Upper lobe of left lung (tissue), 6 donors: ENCODE measurements around the gene PID1. TPM values are rescaled to one million over a fixed set of nuclear protein-coding genes. Genes with fewer than 3 reads are reported as not detected.
A peak's percentile ranks its signal among the peaks of the same experiment; 100 is the strongest.
"Not testable (repeated sequence)": the region's sequence is repeated elsewhere in the genome, so short reads cannot be mapped to it uniquely, and the experiment has no call there.

ENCODE experiments used
- ATAC-seq, 2 donors: fragments of 200-7000 bp; cut with Tn5 transposase; one replicate each; pipeline ENCODE4 v1.9.1; 2022; ENCODE audit warnings: mild to moderate bottlenecking in 2 of 2, moderate library complexity in 2 of 2; ENCODE audit not compliant: low FRiP score in 2 of 2
- DNase-seq, 2 donors: peaks; one replicate each; pipeline ENCODE4 v3.0.0-alpha.2; 2019 to 2020
- H3K27ac ChIP-seq, 4 donors: fragments of 200-600 bp; sonication (generic); one replicate each; pipeline ENCODE4 v1.5.1; 2016 to 2019
- H3K27me3 ChIP-seq, 4 donors: fragments of 200-600 bp; sonication (generic); one replicate each; pipeline ENCODE4 v1.5.1; 2017 to 2019
- H3K36me3 ChIP-seq, 4 donors: fragments of 200-600 bp; sonication (generic); one replicate each; pipeline ENCODE4 v1.5.1; 2016 to 2019
- H3K4me1 ChIP-seq, 4 donors: fragments of 200-600 bp; sonication (generic); one replicate each; pipeline ENCODE4 v1.5.1; 2018 to 2019
- H3K4me3 ChIP-seq, 4 donors: fragments of 200-600 bp; sonication (generic); one replicate each; pipeline ENCODE4 v1.5.1; 2017 to 2019; ENCODE audit warnings: mild to moderate bottlenecking in 2 of 4, moderate library complexity in 1 of 4
- H3K9me3 ChIP-seq, 4 donors: fragments of 200-600 bp; sonication (generic); one replicate each; pipeline ENCODE4 v1.5.1; 2018 to 2019
- EP300 ChIP-seq, 4 donors: sonication (generic); formaldehyde crosslinking; IDR thresholded peaks; one replicate each; pipeline ENCODE4 v1.5.1; 2017; ENCODE audit warnings: antibody characterized with exemption in 4 of 4, control low read depth in 2 of 4
- POLR2A ChIP-seq, 4 donors: fragments of 450-650 bp; IDR thresholded peaks; one replicate each; pipeline ENCODE4 v1.5.1; 2016 to 2017; ENCODE audit warnings: antibody characterized with exemption in 4 of 4, mild to moderate bottlenecking in 2 of 4
- POLR2AphosphoS5 ChIP-seq, 2 donors: sonication (generic); formaldehyde crosslinking; IDR thresholded peaks; one replicate each; pipeline ENCODE4 v1.5.1; 2017; ENCODE audit warnings: antibody characterized with exemption in 2 of 2
- WGBS, 2 donors: methylation state at CpG; one replicate each; pipeline ENCODE4 v1.1.5; 2017 to 2018; 5-methylcytosine and 5-hydroxymethylcytosine counted together
- total RNA-seq, 6 donors: library from RNA; depleted of rRNA in 4 of 6; stranded (reverse); fragments of >200 nt in 4 of 6; gene quantifications; one replicate each; pipeline versions ENCODE4 v1.1.0 to v1.2.1, GENCODE V29; 2016 to 2021
- TF ChIP-seq, protein P1 (sequence below), 6 experiments: fragments of 450-650 bp in 4 of 6; fragments of 200-600 bp in 2 of 6; sonication (generic) in 2 of 6; IDR thresholded peaks; one replicate each; pipeline ENCODE4 v1.5.1; 2016 to 2019; ENCODE audit warnings: antibody characterized with exemption in 6 of 6
- donor health status: DM: no; HTN: no; CAD: no; lungs with moderate emphysema.
- donor health status: DM: no; HTN: yes; CAD: no; lungs with severe emphysema.

The PID1 gene
- total RNA-seq, 6 donors from 2014 or later = 20.8 to 59.7 (median 39.8) TPM

DNA sequence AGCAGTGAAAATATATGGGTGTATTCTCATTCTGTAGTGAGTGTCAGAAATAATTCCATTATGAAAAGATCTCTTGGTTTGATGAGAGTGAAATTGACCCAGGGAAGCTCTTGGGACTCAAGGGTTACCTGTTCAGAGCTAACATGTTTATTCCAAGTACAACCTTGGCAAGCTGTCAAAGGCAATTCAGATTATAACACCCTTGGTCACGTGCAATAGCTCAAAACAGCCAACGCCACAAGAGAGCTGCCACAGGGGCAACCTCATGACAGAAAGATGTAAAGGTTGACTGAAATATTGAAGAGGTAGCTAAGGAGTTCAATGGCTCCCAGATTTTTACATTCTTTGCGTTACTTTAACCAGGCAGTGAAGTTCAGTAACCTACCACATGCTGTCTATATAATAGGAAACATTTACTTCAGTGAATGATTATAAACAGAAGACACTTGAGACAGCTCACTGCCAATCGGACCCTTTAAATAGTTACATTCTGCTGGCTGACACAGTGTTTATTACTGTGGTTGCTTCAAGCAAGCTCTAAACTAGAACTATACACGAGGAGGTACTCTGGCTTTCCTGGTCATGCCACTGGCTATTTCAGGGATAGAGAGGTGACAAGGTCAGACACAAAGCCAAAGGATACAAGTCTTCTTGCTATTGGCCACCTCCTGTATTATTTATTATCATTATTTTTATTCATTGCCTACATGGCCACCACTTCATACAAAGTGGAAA, 187.3 kb downstream of the PID1 start:
- Histone ChIP-seq H3K9me3 (no peaks in the 10 kb centered on the region), H3K4me1 (peaks cover 0 to 17% (median 0%) of the 10 kb centered on the region in 4 donors), H3K27me3 (no peaks in the 10 kb centered on the region), H3K27ac (peak overlapping the region in 1 of 4 donors; percentile 44), H3K4me3 (no peak overlapping the region), H3K36me3 (no peaks in the 10 kb centered on the region)
- 47 to 49% methylated on average over 5 of the region's 5 CpGs for WGBS, 2 donors
- DNase-seq (peak in 1 of 2 donors; percentile 49), ATAC-seq (peak; percentile 28 to 40)
- no peak for TF ChIP-seq POLR2A (IDR thresholded peaks at IDR 0.05)
- no peak for TF ChIP-seq POLR2AphosphoS5 (IDR thresholded peaks at IDR 0.05)
- TF ChIP-seq, protein P1, sequence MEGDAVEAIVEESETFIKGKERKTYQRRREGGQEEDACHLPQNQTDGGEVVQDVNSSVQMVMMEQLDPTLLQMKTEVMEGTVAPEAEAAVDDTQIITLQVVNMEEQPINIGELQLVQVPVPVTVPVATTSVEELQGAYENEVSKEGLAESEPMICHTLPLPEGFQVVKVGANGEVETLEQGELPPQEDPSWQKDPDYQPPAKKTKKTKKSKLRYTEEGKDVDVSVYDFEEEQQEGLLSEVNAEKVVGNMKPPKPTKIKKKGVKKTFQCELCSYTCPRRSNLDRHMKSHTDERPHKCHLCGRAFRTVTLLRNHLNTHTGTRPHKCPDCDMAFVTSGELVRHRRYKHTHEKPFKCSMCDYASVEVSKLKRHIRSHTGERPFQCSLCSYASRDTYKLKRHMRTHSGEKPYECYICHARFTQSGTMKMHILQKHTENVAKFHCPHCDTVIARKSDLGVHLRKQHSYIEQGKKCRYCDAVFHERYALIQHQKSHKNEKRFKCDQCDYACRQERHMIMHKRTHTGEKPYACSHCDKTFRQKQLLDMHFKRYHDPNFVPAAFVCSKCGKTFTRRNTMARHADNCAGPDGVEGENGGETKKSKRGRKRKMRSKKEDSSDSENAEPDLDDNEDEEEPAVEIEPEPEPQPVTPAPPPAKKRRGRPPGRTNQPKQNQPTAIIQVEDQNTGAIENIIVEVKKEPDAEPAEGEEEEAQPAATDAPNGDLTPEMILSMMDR (IDR thresholded peaks at IDR 0.05) = no peak

- no peak overlapping the region for H3K27ac ChIP-seq
- no peaks in the 10 kb centered on the region for H3K9me3 ChIP-seq
- 40 to 45% methylated on average over 1 of the region's 1 CpG for WGBS, 2 donors
- no peak overlapping the region for H3K4me3 ChIP-seq
- DNase-seq (no peak), ATAC-seq (no peak)
- no peaks in the 10 kb centered on the region for H3K27me3 ChIP-seq
- TF ChIP-seq, protein P1 (IDR thresholded peaks at IDR 0.05) = no peak
- TF ChIP-seq EP300 (IDR thresholded peaks at IDR 0.05) (no peak), POLR2A (IDR thresholded peaks at IDR 0.05) (no peak), POLR2AphosphoS5 (IDR thresholded peaks at IDR 0.05) (no peak)
- H3K36me3 ChIP-seq = no peaks in the 10 kb centered on the region
- H3K4me1 ChIP-seq = peaks cover 0 to 10% (median 0%) of the 10 kb centered on the region in 4 donors
Observed at GRCh38 chr2:229081411-229081810, 189.7 kb downstream of the PID1 start.

GRCh38 chr2:229080172-229080571, 190.9 kb downstream of the PID1 start:
- Histone ChIP-seq H3K27me3 (no peaks in the 10 kb centered on the region), H3K36me3 (no peaks in the 10 kb centered on the region), H3K27ac (no peak overlapping the region), H3K9me3 (peaks cover 0 to 9% (median 0%) of the 10 kb centered on the region in 4 donors), H3K4me3 (no peak overlapping the region), H3K4me1 (peaks cover 0 to 10% (median 0%) of the 10 kb centered on the region in 4 donors)
- DNase-seq (no peak), ATAC-seq (no peak)
- 43% methylated on average over 1 of the region's 1 CpG for WGBS, 2 donors
- TF ChIP-seq, protein P1 (IDR thresholded peaks at IDR 0.05) = no peak
- TF ChIP-seq POLR2A (IDR thresholded peaks at IDR 0.05) (no peak), EP300 (IDR thresholded peaks at IDR 0.05) (no peak), POLR2AphosphoS5 (IDR thresholded peaks at IDR 0.05) (no peak)

GRCh38 chr2:229076886-229077285, 194.2 kb downstream of the PID1 start:
- ATAC-seq, H3K4me1 ChIP-seq, H3K27ac ChIP-seq, H3K36me3 ChIP-seq, H3K4me3 ChIP-seq, H3K9me3 ChIP-seq, DNase-seq, H3K27me3 ChIP-seq: not testable (repeated sequence)
- WGBS, 2 donors = 72 to 82% methylated on average over 2 of the region's 2 CpGs

DNA sequence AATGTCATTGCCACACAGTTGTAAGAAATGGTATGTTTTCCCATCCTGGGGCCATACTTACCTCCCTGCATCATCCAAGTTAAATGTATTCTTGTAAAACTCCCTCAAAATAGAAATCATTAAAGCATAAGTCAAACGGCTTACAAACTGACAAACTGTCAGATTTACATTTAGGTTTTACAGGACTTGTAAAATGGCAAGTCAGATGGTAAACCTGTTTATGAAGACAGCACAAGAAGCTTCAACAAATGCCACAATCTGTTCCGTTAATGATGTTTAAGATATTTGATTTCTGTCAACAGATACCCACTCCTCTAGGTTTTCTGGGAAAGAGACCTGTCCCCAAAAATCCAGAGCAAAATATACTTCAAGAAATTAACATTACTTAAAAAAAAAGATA, 197.2 kb downstream of the PID1 start:
- Histone ChIP-seq H3K4me3 (no peak overlapping the region), H3K27ac (no peak overlapping the region), H3K9me3 (peaks cover 0 to 9% (median 0%) of the 10 kb centered on the region in 4 donors), H3K36me3 (no peaks in the 10 kb centered on the region), H3K4me1 (no peaks in the 10 kb centered on the region), H3K27me3 (no peaks in the 10 kb centered on the region)
- WGBS, 2 donors = 93% methylated on average over 2 of the region's 2 CpGs
- ATAC-seq = no peak
- no peak for DNase-seq
- TF ChIP-seq POLR2AphosphoS5 (IDR thresholded peaks at IDR 0.05) = no peak
- TF ChIP-seq, protein P1 (IDR thresholded peaks at IDR 0.05) = no peak
- no peak for TF ChIP-seq POLR2A (IDR thresholded peaks at IDR 0.05)
- TF ChIP-seq EP300 (IDR thresholded peaks at IDR 0.05) = no peak
